Choroid plexus epithelial cell (primary cell): Measurements from ENCODE around the gene PPP2R3C.

Source experiments
- DNase-seq: peaks from one replicate; pipeline ENCODE4 v3.0.0-alpha.2; 2010; ENCODE audit warnings: low read depth
- H3K4me3 ChIP-seq: 2 replicates; pipeline ENCODE4 v1.5.1; 2011; ENCODE audit warnings: low read depth, mild to moderate bottlenecking, control low read depth, low read length, moderate library complexity
- TF ChIP-seq, protein P1 (sequence below): conservative IDR thresholded peaks from 2 replicates; pipeline ENCODE4 v1.5.1; 2011; ENCODE audit warnings: low read depth, mild to moderate bottlenecking, control low read depth, inconsistent platforms, low read length, moderate library complexity

PPP2R3C gene

GRCh38 chr14:35147186-35147585, 25.4 kb upstream of the PPP2R3C start:
- no peak for DNase-seq
- TF ChIP-seq, protein P1, sequence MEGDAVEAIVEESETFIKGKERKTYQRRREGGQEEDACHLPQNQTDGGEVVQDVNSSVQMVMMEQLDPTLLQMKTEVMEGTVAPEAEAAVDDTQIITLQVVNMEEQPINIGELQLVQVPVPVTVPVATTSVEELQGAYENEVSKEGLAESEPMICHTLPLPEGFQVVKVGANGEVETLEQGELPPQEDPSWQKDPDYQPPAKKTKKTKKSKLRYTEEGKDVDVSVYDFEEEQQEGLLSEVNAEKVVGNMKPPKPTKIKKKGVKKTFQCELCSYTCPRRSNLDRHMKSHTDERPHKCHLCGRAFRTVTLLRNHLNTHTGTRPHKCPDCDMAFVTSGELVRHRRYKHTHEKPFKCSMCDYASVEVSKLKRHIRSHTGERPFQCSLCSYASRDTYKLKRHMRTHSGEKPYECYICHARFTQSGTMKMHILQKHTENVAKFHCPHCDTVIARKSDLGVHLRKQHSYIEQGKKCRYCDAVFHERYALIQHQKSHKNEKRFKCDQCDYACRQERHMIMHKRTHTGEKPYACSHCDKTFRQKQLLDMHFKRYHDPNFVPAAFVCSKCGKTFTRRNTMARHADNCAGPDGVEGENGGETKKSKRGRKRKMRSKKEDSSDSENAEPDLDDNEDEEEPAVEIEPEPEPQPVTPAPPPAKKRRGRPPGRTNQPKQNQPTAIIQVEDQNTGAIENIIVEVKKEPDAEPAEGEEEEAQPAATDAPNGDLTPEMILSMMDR: no peak
- no peak overlapping the region for H3K4me3 ChIP-seq

GRCh38 chr14:35146711-35147149, 24.9 kb upstream of the PPP2R3C start:
- no peak for DNase-seq
- no peak overlapping the region for H3K4me3 ChIP-seq
- TF ChIP-seq, protein P1: no peak

GRCh38 chr14:35144029-35144428, 22.2 kb upstream of the PPP2R3C start:
- no peak for DNase-seq
- TF ChIP-seq, protein P1: no peak
- no peak overlapping the region for H3K4me3 ChIP-seq

GRCh38 chr14:35140718-35141581, 19.2 kb upstream of the PPP2R3C start:
- no peak overlapping the region for H3K4me3 ChIP-seq
- TF ChIP-seq, protein P1: peak; percentile 33
- peak; percentile 55 for DNase-seq

- TF ChIP-seq, protein P1: no peak
- DNase-seq: no peak
- H3K4me3 ChIP-seq: no peak overlapping the region
These were observed 16.8 kb upstream of the PPP2R3C start for GRCh38 chr14:35138585-35138984.

GRCh38 chr14:35134329-35135123, 12.7 kb upstream of the PPP2R3C start:
- H3K4me3 ChIP-seq: no peak overlapping the region
- TF ChIP-seq, protein P1: no peak

More at GRCh38 chr14:35134329-35135123, 12.7 kb upstream of the PPP2R3C start:
- no peak for DNase-seq
